NCI-H1694 (cell line): ENCODE results near the gene SETD4.

ENCODE experiments used
- DNase-seq: peaks from one replicate; lab custom pipeline; 2025; lab: John Stamatoyannopoulos, UW

SETD4 gene

GRCh38 chr21:36047139-36047538 is 13.2 kb downstream of the SETD4 start:
- DNase-seq = no peak

GRCh38 chr21:36045993-36046392 is 14.3 kb downstream of the SETD4 start:
- DNase-seq = no peak

- DNase-seq = no peak
Measured at GRCh38 chr21:36044056-36044455, 16.3 kb downstream of the SETD4 start.

- DNase-seq = no peak
Measured at GRCh38 chr21:36041910-36042309, 18.4 kb downstream of the SETD4 start.

GRCh38 chr21:36040389-36040788 is 19.9 kb downstream of the SETD4 start:
- no peak for DNase-seq

GRCh38 chr21:36039861-36040260 is 20.5 kb downstream of the SETD4 start:
- DNase-seq = no peak

GRCh38 chr21:36038701-36039497 is 21.4 kb downstream of the SETD4 start:
- DNase-seq = no peak

GRCh38 chr21:36035381-36035791 is 24.9 kb downstream of the SETD4 start:
- DNase-seq = no peak

GRCh38 chr21:36034211-36034913 is 26.0 kb downstream of the SETD4 start:
- DNase-seq = no peak

GRCh38 chr21:36032647-36033406 is 27.5 kb downstream of the SETD4 start:
- no peak for DNase-seq

GRCh38 chr21:36030581-36031189 is 29.6 kb downstream of the SETD4 start:
- peak; percentile 14 for DNase-seq

- DNase-seq = no peak
Measured at GRCh38 chr21:36029309-36029708, 31.0 kb downstream of the SETD4 start.

- peak; percentile 57 for DNase-seq
Measured at GRCh38 chr21:36028127-36029069, 31.9 kb downstream of the SETD4 start.

- DNase-seq = no peak
Measured at GRCh38 chr21:36027347-36027746, 33.0 kb downstream of the SETD4 start.

- DNase-seq = no peak
Measured at GRCh38 chr21:36024782-36025181, 35.5 kb downstream of the SETD4 start.

- no peak for DNase-seq
Measured at GRCh38 chr21:36023092-36023480, 37.2 kb downstream of the SETD4 start.

- DNase-seq = no peak
Measured at GRCh38 chr21:36022427-36023091, 37.8 kb downstream of the SETD4 start.

GRCh38 chr21:36021251-36021837 is 39.0 kb downstream of the SETD4 start:
- DNase-seq = no peak

- DNase-seq = no peak
Measured at GRCh38 chr21:36015045-36015444, 45.3 kb downstream of the SETD4 start.

- no peak for DNase-seq
Measured at GRCh38 chr21:36010801-36011200, 49.5 kb downstream of the SETD4 start.
